GM21360 (cell line): ENCODE measurements around the gene AUTS2.

Experiments used
- ATAC-seq: cut with Tn5 transposase; IDR thresholded peaks from one replicate; pipeline ENCODE4 v1.9.1; 2021; ENCODE audit warnings: mild to moderate bottlenecking, moderate library complexity; ENCODE audit not compliant: unreplicated experiment

Gene AUTS2

GRCh38 chr7:70208236-70209063, 610.2 kb downstream of the AUTS2 start:
- ATAC-seq = no peak

DNA sequence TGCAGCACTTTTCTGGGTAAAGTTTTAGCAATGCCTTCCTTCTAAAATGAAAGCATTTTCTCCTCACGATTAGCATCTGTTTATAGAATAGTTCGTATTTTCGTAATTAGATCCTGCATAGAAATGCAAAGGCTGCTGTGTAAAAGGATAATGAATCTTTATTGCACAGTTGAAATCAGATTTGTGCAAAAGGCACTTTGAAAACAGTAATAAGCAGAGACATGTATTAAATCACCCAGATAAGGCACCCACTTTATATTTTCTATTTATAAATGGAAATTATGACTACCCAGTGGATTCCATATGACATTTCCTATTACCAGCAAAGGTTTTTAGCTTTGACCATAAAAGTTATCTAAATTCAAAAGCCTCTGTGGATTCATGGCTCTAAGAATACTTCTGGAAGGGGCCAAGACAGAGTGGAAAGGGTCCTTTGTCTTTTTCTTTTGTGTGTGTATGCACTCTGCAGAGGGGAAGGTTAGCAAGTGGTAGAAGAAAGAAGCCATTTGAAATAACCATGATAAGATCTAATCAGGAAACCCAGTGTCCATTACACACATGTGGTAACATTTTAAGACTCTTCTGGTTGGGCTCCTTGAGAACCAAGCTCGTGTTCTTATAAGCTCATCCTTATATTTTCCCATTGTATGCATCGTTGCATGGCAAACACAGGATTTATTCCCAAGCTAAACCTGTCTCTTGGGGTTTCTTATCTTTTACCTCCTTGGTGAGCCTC, 612.1 kb downstream of the AUTS2 start:
- no peak for ATAC-seq

- no peak for ATAC-seq
Measured at GRCh38 chr7:70210936-70211310, 612.6 kb downstream of the AUTS2 start.

GRCh38 chr7:70212281-70212680, 614.0 kb downstream of the AUTS2 start:
- ATAC-seq = no peak

DNA sequence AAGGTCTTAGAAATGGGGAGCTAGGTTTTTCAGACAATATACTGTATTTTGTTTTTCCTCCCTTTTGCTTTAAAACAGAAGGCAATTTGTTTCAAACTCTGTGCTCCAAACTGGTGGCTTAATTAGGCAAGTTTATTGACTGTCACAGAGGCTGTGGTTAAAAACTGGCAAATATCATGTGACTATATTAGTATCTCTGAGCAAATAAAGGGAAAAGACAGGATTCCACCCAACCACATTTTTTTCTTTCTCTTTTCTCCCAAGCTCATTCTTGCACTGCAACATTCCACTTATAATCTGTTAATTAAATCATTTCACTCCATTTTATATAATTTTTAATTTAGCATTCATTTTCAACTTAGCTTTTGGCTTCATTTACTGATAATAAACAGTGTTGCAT, 615.8 kb downstream of the AUTS2 start:
- no peak for ATAC-seq

GRCh38 chr7:70215491-70215890, 617.2 kb downstream of the AUTS2 start:
- no peak for ATAC-seq

DNA sequence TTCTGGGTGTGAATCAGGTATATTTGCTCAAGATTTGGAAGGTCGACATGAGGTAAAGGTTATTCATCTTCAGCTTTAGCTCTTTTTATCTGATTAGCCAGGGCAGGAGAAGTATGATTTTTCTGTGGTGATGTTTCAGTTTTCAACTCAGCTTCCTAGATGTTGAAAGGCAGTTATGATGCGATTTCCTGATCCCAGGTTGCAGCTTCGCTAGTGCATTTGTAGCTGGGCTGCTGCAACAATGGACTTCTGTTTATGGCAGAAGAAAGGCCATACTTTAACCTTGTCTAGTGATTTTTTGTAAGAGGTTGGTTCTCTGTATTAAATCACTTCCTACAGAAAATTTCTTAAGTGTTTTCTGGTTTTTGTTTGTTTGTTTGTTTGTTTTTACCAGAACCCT, 619.3 kb downstream of the AUTS2 start:
- no peak for ATAC-seq

- no peak for ATAC-seq
Measured at GRCh38 chr7:70218006-70218405, 619.7 kb downstream of the AUTS2 start.

GRCh38 chr7:70219061-70219460, 620.8 kb downstream of the AUTS2 start:
- no peak for ATAC-seq

DNA sequence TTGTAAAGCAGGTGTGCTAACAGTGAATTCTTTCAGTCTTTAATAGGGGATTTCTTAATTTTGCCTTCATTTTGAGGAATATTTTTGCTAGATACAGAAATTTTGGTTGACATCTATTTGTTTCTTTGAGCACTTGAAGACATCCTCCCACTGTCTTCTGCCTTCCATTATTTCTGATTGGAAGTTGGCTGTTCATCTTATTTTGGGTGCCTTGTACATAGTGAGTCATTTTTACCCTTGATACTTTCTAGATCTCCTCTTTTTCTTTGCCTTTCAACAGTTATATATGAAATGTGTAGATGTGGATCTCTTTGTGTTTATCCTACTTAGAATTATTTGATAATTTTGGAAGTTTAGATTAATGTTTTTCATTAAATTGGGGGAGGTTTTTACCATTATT, 631.0 kb downstream of the AUTS2 start:
- ATAC-seq = no peak

DNA sequence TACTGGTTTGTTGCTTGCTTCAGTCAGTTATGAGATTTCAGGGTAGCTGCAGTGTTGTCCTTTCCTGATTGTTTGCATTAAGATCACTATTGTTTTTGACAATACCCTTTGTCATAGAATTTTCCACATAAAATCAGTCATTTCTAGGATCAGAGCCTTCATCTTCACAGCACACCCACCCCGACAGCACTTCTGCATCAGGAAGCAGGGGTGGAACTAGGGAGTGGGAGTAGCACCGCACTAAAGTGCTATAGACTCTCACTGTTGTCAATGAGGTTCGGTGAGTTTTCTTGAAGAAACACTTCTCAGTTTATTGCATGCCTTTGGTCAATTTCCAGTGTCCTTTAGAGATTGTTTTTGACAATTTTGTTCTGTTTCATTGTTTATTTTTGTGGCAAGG, 632.5 kb downstream of the AUTS2 start:
- no peak for ATAC-seq

- no peak for ATAC-seq
Measured at GRCh38 chr7:70233776-70234175, 635.5 kb downstream of the AUTS2 start.

GRCh38 chr7:70237256-70237655, 639.0 kb downstream of the AUTS2 start:
- no peak for ATAC-seq

DNA sequence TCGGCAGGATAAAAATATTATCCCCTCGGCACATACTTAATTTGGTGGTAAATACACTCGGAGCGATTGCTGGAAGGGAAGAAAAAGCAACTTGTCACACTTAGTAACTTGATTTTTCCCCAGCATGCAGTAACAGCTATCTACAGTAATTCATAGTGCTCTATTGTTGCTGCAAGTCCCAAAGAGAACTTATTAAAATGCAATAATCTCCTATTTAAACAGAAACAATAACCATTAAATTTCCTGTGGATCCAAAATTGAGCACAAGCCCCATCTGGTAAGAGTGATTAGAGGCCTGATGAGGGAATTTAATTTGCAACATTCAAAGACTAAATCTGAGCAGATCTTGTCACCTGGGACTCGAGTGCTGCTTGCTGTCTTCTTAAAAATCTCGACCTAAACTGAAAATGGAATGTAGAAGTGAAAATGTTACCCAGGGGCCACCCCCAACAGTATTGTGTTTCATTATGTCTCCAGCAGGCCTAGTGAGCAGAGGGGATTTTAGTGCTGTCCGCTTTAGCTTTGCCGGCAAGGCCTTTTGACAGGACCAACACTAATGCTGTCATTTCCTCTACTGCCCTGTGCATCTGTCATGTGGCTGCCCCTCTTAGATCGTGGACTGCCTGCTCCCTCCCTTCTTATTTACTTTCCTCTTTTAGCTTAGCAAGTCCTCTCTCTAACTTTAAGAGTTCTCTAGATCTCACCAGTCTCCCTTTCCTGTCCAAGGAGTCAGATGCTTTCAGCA, 639.7 kb downstream of the AUTS2 start:
- ATAC-seq = peak; percentile 99

DNA sequence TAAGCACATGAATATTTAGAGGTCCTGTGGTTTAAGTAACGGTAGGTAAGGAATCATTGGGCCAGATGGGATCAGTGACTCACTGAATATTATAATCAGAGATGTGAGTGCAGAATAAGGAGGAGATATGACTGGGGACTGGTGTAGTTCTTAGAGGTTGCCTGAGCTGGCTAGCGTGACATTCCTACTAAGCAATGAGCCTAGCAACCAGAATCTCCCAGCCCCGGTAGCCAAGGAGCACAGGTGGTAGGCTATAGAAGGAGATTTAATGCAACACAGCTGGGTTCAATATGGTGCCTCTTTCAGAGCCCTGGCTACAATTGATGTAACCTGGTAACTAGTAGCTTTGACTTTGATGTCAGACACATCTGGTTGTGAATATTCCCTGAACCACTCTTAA, 641.6 kb downstream of the AUTS2 start:
- no peak for ATAC-seq

DNA sequence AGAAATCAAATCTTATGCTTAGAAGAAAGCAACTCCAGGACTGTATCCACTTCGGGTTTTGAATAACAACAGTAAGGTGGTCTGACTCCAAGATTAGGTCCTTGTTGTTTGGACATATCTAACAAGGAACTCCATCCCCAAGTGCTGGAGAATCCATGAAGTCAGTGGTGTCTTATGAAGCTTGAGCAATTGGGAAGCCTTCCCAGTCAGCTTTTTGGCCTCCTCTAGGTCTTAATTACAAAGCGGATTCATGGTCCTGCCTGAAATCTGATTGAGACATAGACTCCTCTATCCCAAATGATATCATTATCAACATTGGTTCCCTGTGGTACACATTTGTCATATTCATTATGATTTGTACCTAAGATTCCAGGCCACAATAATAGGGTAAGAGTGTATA, 642.6 kb downstream of the AUTS2 start:
- no peak for ATAC-seq

DNA sequence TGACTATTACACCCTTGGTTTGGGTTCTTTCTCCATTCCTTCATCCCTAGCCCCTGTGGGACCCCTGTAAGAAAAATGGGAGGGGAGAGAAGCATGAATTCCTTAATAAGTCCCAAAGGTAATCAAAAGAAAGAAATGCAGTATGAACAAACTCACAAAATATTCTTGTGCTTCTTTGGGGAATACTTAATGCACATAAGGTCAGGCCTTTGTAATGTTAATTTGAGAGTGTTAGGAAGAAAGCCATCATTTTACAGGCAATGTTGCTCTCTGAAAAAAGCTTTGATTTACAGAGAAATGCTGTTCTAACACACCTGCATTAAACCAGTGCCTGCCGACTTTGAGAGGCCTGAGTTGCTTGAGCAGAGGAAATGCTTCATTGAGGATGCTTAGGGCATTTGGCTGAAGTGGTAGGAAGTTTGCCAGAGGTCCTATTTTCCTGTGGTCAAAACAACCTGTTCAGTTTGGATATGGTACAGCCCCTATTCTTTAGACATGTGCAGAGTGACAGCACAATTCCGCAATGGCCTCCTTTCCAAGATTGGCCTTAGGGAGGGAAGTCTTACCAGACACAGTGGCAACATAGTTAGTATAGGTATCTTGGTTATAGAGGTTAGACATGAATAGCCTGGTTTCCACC, 643.4 kb downstream of the AUTS2 start:
- ATAC-seq = no peak

- ATAC-seq = no peak
Measured at GRCh38 chr7:70242826-70243225, 644.6 kb downstream of the AUTS2 start.

DNA sequence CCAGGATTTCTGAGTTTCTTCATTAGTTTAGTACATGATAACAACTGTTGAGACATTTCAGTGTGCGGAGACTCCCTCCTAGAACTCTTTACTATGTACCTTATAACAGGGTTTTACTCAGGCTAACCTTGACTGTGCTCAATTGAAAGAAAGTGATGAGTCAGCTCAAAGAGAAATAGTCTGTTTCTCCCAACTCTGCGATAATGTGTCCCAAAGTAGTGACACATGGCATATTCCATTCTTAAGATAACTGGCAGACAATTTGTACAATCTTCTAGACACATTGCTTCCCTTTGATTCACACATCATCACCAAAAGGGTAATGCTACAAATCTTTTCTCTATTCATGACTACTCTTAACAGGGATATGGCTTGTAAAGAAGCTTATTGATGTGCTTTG, 645.2 kb downstream of the AUTS2 start:
- ATAC-seq = no peak

GRCh38 chr7:70257921-70258320, 659.6 kb downstream of the AUTS2 start:
- ATAC-seq = no peak

DNA sequence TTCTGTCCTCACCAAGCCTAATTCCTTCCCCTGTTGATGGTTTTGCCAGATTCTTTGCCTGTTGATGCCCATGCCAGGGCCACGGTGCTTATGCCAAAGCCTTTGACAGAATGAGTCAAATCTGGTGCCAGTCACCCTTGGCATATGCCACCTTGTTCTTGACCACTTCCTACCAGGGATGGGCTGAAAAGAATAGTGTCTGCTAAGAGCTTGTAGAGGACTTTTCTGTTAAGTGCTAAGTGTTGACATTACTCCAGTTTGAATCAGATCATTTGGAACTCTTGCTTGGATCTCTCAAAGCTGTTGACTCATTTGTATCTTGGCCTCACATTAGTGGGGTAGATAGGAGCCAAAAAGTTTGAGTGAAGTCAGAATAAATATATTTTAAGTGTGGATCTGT, 661.2 kb downstream of the AUTS2 start:
- no peak for ATAC-seq
